ENCODE measurements around the gene SRGN.

- TF ChIP-seq CTCF (IDR thresholded peaks at IDR 0.05) (no peak), POLR2AphosphoS5 (IDR thresholded peaks at IDR 0.05) (no peak)
Observed at GRCh38 chr10:69091143-69091651, 3.3 kb downstream of the SRGN start.
